Natural killer cell (primary cell): ENCODE measurements around the gene SLC40A1. TPM values are rescaled to one million over a fixed set of nuclear protein-coding genes. Genes with fewer than 3 reads are reported as not detected.

ENCODE experiments used
- ATAC-seq, 3 donors: fragments of 150-1000 bp in 2 of 3; fragments of 200-7000 bp in 1 of 3; cut with Tn5 transposase; 1 replicate in 1 of 3; 2 replicates in 2 of 3; pipeline ENCODE4 v1.10.0; 2021; ENCODE audit warnings: mild to moderate bottlenecking in 2 of 3, moderate library complexity in 2 of 3
- DNase-seq, 2 donors: peaks; one replicate each; pipeline versions ENCODE4 v3.0.0 to v3.0.0-alpha.2; 2013 to 2021; ENCODE audit warnings: mixed read lengths in 1 of 2
- H3K27ac ChIP-seq: one replicate; pipeline ENCODE4 v1.5.1; 2013; ENCODE audit warnings: mild to moderate bottlenecking, low read length
- H3K27me3 ChIP-seq: one replicate; pipeline ENCODE4 v1.6.1; 2013; ENCODE audit warnings: low read length; ENCODE audit not compliant: control insufficient read depth, insufficient read depth
- H3K36me3 ChIP-seq: one replicate; pipeline ENCODE4 v1.6.1; 2013; ENCODE audit warnings: low read length; ENCODE audit not compliant: control insufficient read depth, insufficient read depth
- H3K4me1 ChIP-seq: one replicate; pipeline ENCODE4 v1.6.1; 2013; ENCODE audit warnings: low read length; ENCODE audit not compliant: control insufficient read depth, insufficient read depth
- H3K4me3 ChIP-seq: one replicate; pipeline ENCODE4 v1.5.1; 2013; ENCODE audit warnings: low read length
- H3K9me3 ChIP-seq: one replicate; pipeline ENCODE4 v1.6.1; 2013; ENCODE audit warnings: low read length; ENCODE audit not compliant: control insufficient read depth, insufficient read depth
- H3K27ac Mint-ChIP-seq, 2 donors: one replicate each; pipeline ENCODE4 v1.8.0; 2022; ENCODE audit warnings: mild to moderate bottlenecking in 2 of 2, mixed read lengths in 2 of 2, moderate library complexity in 1 of 2
- H3K27me3 Mint-ChIP-seq, 2 donors: one replicate each; pipeline ENCODE4 v1.8.0; 2022; ENCODE audit warnings: low read depth in 2 of 2, mixed read lengths in 2 of 2
- H3K36me3 Mint-ChIP-seq: one replicate; pipeline ENCODE4 v1.8.0; 2022; ENCODE audit warnings: mixed read lengths
- H3K4me1 Mint-ChIP-seq, 2 donors: one replicate each; pipeline ENCODE4 v1.8.0; 2022; ENCODE audit warnings: mixed read lengths in 2 of 2
- H3K4me3 Mint-ChIP-seq: one replicate; pipeline ENCODE4 v1.8.0; 2022; ENCODE audit warnings: mild to moderate bottlenecking, moderate library complexity, mixed read lengths
- H3K9me3 Mint-ChIP-seq, 2 donors: one replicate each; pipeline ENCODE4 v1.8.0; 2022; ENCODE audit warnings: mixed read lengths in 2 of 2
- CTCF ChIP-seq: fragments of 200-600 bp; IDR thresholded peaks from one replicate; pipeline ENCODE4 v1.8.0; 2022; ENCODE audit warnings: antibody characterized with exemption
- WGBS: methylation state at CpG from one replicate; pipeline ENCODE4 v1.1.7; 2013; ENCODE audit warnings: missing lambda C conversion rate; ENCODE audit not compliant: insufficient coverage; 5-methylcytosine and 5-hydroxymethylcytosine counted together
- intact Hi-C: fragments of 100-400 bp; cut with micrococcal nuclease; formaldehyde crosslinking; loops from one replicate; pipeline ENCODE4 v1.14.2; 2022
- total RNA-seq, 4 donors: library from RNA; stranded (reverse); fragments of 120-200 nt in 1 of 4; gene quantifications; one replicate each; pipeline versions ENCODE4 v1.2.3 to v1.2.4, GENCODE V29; 2013 to 2022

Gene SLC40A1
- total RNA-seq, 3 donors from 2014 or later (not counting 1 experiment from before 2014, with no cell fraction given), result 1.8 to 5.2 (median 4.4) TPM

GRCh38 chr2:189560273-189560586 is 20.4 kb downstream of the SLC40A1 start:
- intact Hi-C loops, result no loop called here
- Histone ChIP-seq H3K27me3 (no peaks in the 10 kb centered on the region), H3K9me3 (no peaks in the 10 kb centered on the region), H3K27ac (no peak overlapping the region), H3K4me1 (no peaks in the 10 kb centered on the region), H3K36me3 (no peaks in the 10 kb centered on the region), H3K4me3 (no peak overlapping the region)
- TF ChIP-seq CTCF, result no peak
- ATAC-seq, result no peak
- no peaks in the 10 kb centered on the region for H3K9me3 Mint-ChIP-seq
- H3K36me3 Mint-ChIP-seq, result no peaks in the 10 kb centered on the region
- peaks cover 5 to 8% of the 10 kb centered on the region in 2 donors for H3K27me3 Mint-ChIP-seq
- DNase-seq, result no peak
- H3K27ac Mint-ChIP-seq, result no peak overlapping the region
- H3K4me1 Mint-ChIP-seq, result peaks cover 5 to 9% of the 10 kb centered on the region in 2 donors
- H3K4me3 Mint-ChIP-seq, result no peak overlapping the region

GRCh38 chr2:189559579-189560272 is 20.9 kb downstream of the SLC40A1 start:
- no peaks in the 10 kb centered on the region for H3K27me3 ChIP-seq
- H3K9me3 ChIP-seq, result no peaks in the 10 kb centered on the region
- 93% methylated on average over 2 of the region's 2 CpGs for WGBS
- ATAC-seq, result no peak
- H3K4me1 Mint-ChIP-seq, result peaks cover 5 to 9% of the 10 kb centered on the region in 2 donors
- H3K4me3 ChIP-seq, result no peak overlapping the region
- no peak overlapping the region for H3K27ac ChIP-seq
- no peaks in the 10 kb centered on the region for H3K36me3 Mint-ChIP-seq
- no peak overlapping the region for H3K27ac Mint-ChIP-seq
- DNase-seq, result no peak
- TF ChIP-seq CTCF, result no peak
- no peaks in the 10 kb centered on the region for H3K36me3 ChIP-seq
- intact Hi-C loops, result no loop called here
- no peak overlapping the region for H3K4me3 Mint-ChIP-seq
- peaks cover under 1 to 4% of the 10 kb centered on the region in 2 donors for H3K27me3 Mint-ChIP-seq
- no peaks in the 10 kb centered on the region for H3K4me1 ChIP-seq
- no peaks in the 10 kb centered on the region for H3K9me3 Mint-ChIP-seq

- intact Hi-C loops, result no loop called here
- H3K27me3 ChIP-seq, result no peaks in the 10 kb centered on the region
- WGBS, result 95% methylated on average over 6 of the region's 6 CpGs
- no peak overlapping the region for H3K27ac ChIP-seq
- H3K27ac Mint-ChIP-seq, result no peak overlapping the region
- no peaks in the 10 kb centered on the region for H3K9me3 ChIP-seq
- ATAC-seq (no peak), DNase-seq (no peak)
- H3K36me3 Mint-ChIP-seq, result no peaks in the 10 kb centered on the region
- no peak overlapping the region for H3K4me3 ChIP-seq
- TF ChIP-seq CTCF, result no peak
- peaks cover 5 to 9% of the 10 kb centered on the region in 2 donors for H3K4me1 Mint-ChIP-seq
- no peaks in the 10 kb centered on the region for H3K9me3 Mint-ChIP-seq
- H3K36me3 ChIP-seq, result no peaks in the 10 kb centered on the region
- no peak overlapping the region for H3K4me3 Mint-ChIP-seq
- H3K4me1 ChIP-seq, result no peaks in the 10 kb centered on the region
- H3K27me3 Mint-ChIP-seq, result peaks cover 0 to 4% of the 10 kb centered on the region in 2 donors
Observed at GRCh38 chr2:189558516-189559272, 21.9 kb downstream of the SLC40A1 start.
